HCT116 (cell line): ENCODE data around the gene TENM4. TPM values are rescaled to one million over a fixed set of nuclear protein-coding genes. Genes with fewer than 3 reads are reported as not detected.

Source experiments
- ATAC-seq: fragments of 200-7000 bp; cut with Tn5 transposase; 2 replicates; pipeline ENCODE4 v1.9.1; 2020; ENCODE audit warnings: mild to moderate bottlenecking, moderate library complexity
- BruUV-seq: library from RNA; stranded (reverse); fragments of 400-500 nt; replicated peaks from 2 replicates; lab custom pipeline; 2021; lab: Mats Ljungman, UMichigan
- CTCF ChIA-PET: fragments of 300-600 bp; sonication (Branson Sonifier 250); formaldehyde crosslinking; loops from one replicate; lab custom pipeline; 2021; ENCODE audit warnings: antibody characterized with exemption; lab: Charles Lee
- POLR2A ChIA-PET: fragments of 300-600, 350-600 bp; sonication (Branson Sonifier 250); formaldehyde crosslinking; loops from one replicate; lab custom pipeline; 2021; ENCODE audit warnings: antibody characterized with exemption; lab: Charles Lee
- RAD21 ChIA-PET, 2 experiments: fragments of 300-600 bp; sonication (Branson Sonifier 250); formaldehyde crosslinking; loops; one replicate each; lab custom pipeline; 2023; ENCODE audit warnings: low total read pairs in 2 of 2; ENCODE audit not compliant: uncharacterized antibody in 2 of 2, unreplicated experiment in 2 of 2, low non-redundant PET in 1 of 2; lab: Charles Lee
- DNase-seq: peaks from one replicate; pipeline ENCODE4 v3.0.0-alpha.2; 2010; ENCODE audit warnings: low read depth, low spot score
- H2AFZ ChIP-seq: fragments of 200-600 bp; shearing (Covaris generic), sonication (generic); 2 replicates; pipeline ENCODE4 v1.6.1; 2017; ENCODE audit warnings: low read depth, mixed run types, mixed read lengths, antibody characterized with exemption, low read length; ENCODE audit not compliant: poor library complexity, severe bottlenecking
- H3K27ac ChIP-seq: 2 replicates; pipeline ENCODE4 v1.5.1; 2012; ENCODE audit warnings: low read depth, low read length
- H3K27me3 ChIP-seq: fragments of 200-600 bp; sonication (generic); 2 replicates; pipeline ENCODE4 v1.6.1; 2016; ENCODE audit warnings: mixed run types, low read length, mixed read lengths; ENCODE audit not compliant: insufficient read depth
- H3K36me3 ChIP-seq, 2 experiments: fragments of 200-500 bp in 1 of 2; fragments of 200-600 bp in 1 of 2; sonication (Bioruptor generic) in 1 of 2; sonication (generic) in 1 of 2; 2 replicates each; pipeline versions ENCODE4 v1.5.1 to v1.6.1; 2014 to 2016; ENCODE audit warnings: low read length in 2 of 2, inconsistent platforms in 1 of 2, mixed read lengths in 1 of 2, mixed run types in 1 of 2; ENCODE audit not compliant: insufficient read depth in 2 of 2, control insufficient read depth in 1 of 2
- H3K4me1 ChIP-seq, 2 experiments: fragments of 200-600 bp in 1 of 2; sonication (generic) in 1 of 2; 2 replicates each; pipeline versions ENCODE4 v1.5.1 to v1.6.1; 2012 to 2017; ENCODE audit warnings: low read length in 2 of 2, inconsistent platforms in 1 of 2, mild to moderate bottlenecking in 1 of 2, mixed read lengths in 1 of 2, mixed run types in 1 of 2, moderate library complexity in 1 of 2; ENCODE audit not compliant: insufficient read depth in 2 of 2, control insufficient read depth in 1 of 2
- H3K4me2 ChIP-seq: fragments of 200-600 bp; sonication (generic); 2 replicates; pipeline ENCODE4 v1.6.1; 2017; ENCODE audit warnings: mixed run types, low read length, mixed read lengths
- H3K4me3 ChIP-seq, 2 experiments: fragments of 200-600 bp in 1 of 2; sonication (generic) in 1 of 2; replicated peaks in 1 of 2; 2 replicates each; pipeline ENCODE4 v1.5.1; 2011 to 2016; ENCODE audit warnings: low read length in 2 of 2, control low read depth in 1 of 2, low read depth in 1 of 2, mild to moderate bottlenecking in 1 of 2, mixed read lengths in 1 of 2, mixed run types in 1 of 2
- H3K79me2 ChIP-seq: fragments of 200-600 bp; sonication (generic); 2 replicates; pipeline ENCODE4 v1.6.1; 2017; ENCODE audit warnings: mild to moderate bottlenecking, mixed run types, low read length, moderate library complexity, mixed read lengths; ENCODE audit not compliant: insufficient read depth
- H3K9ac ChIP-seq: fragments of 200-600 bp; sonication (generic); 2 replicates; pipeline ENCODE4 v1.6.1; 2016; ENCODE audit warnings: low read length, mixed read lengths
- H3K9me2 ChIP-seq: fragments of 200-600 bp; sonication (generic), shearing (Covaris generic); 2 replicates; pipeline ENCODE4 v1.6.1; 2017; ENCODE audit warnings: mixed run types, mild to moderate bottlenecking, moderate library complexity; ENCODE audit not compliant: insufficient read depth
- H3K9me3 ChIP-seq, 2 experiments: fragments of 200-500 bp in 1 of 2; fragments of 200-600 bp in 1 of 2; sonication (Bioruptor generic) in 1 of 2; sonication (generic) in 1 of 2; 2 replicates each; pipeline ENCODE4 v1.6.1; 2014 to 2017; ENCODE audit warnings: low read length in 2 of 2, mixed read lengths in 2 of 2, inconsistent platforms in 1 of 2, low read depth in 1 of 2, mild to moderate bottlenecking in 1 of 2, mixed run types in 1 of 2, moderate library complexity in 1 of 2; ENCODE audit not compliant: control insufficient read depth in 1 of 2, insufficient read depth in 1 of 2
- H4K20me1 ChIP-seq: fragments of 200-600 bp; sonication (generic), shearing (Covaris generic); 2 replicates; pipeline ENCODE4 v1.6.1; 2017; ENCODE audit warnings: mixed run types, mild to moderate bottlenecking, moderate library complexity; ENCODE audit not compliant: insufficient read depth
- CBX3 ChIP-seq: IDR thresholded peaks from 2 replicates; pipeline ENCODE4 v1.6.1; 2012; ENCODE audit warnings: low read depth
- ELF1 ChIP-seq: IDR thresholded peaks from 2 replicates; pipeline ENCODE4 v1.6.1; 2012; ENCODE audit warnings: low read depth, borderline replicate concordance
- EZH2 ChIP-seq: fragments of 200-600 bp; sonication (generic); IDR thresholded peaks from 2 replicates; pipeline ENCODE4 v1.6.1; 2017; ENCODE audit warnings: antibody characterized with exemption, mixed run types
- EZH2phosphoT487 ChIP-seq: fragments of 200-600 bp; IDR thresholded peaks from 2 replicates; pipeline ENCODE4 v1.6.1; 2018; ENCODE audit warnings: antibody characterized with exemption, borderline replicate concordance
- FOSL1 ChIP-seq: IDR thresholded peaks from 2 replicates; pipeline ENCODE4 v1.6.1; 2012; ENCODE audit warnings: low read depth
- MAX ChIP-seq: IDR thresholded peaks from 2 replicates; pipeline ENCODE4 v1.6.1; 2012
- POLR2A ChIP-seq: IDR thresholded peaks from 2 replicates; pipeline ENCODE4 v1.7.0; 2011; ENCODE audit warnings: borderline replicate concordance; ENCODE audit not compliant: insufficient read depth, insufficient read length; ENCODE audit errors: extremely low read depth
- REST ChIP-seq: IDR thresholded peaks from 2 replicates; pipeline ENCODE4 v1.6.1; 2012; ENCODE audit warnings: low read depth
- SP1 ChIP-seq: IDR thresholded peaks from 2 replicates; pipeline ENCODE4 v1.6.1; 2012; ENCODE audit warnings: low read depth
- SRF ChIP-seq: IDR thresholded peaks from 2 replicates; pipeline ENCODE4 v1.6.1; 2012; ENCODE audit warnings: low read depth
- YY1 ChIP-seq: IDR thresholded peaks from 2 replicates; pipeline ENCODE4 v1.6.1; 2011; ENCODE audit warnings: low read length, low read depth, moderate library complexity, mild to moderate bottlenecking; ENCODE audit not compliant: insufficient replicate concordance; ENCODE audit errors: extremely low read depth
- ZBTB33 ChIP-seq: IDR thresholded peaks from 2 replicates; pipeline ENCODE4 v1.6.1; 2011; ENCODE audit warnings: mild to moderate bottlenecking, low read length, moderate library complexity; ENCODE audit not compliant: insufficient replicate concordance; ENCODE audit errors: extremely low read depth
- ZFX ChIP-seq: fragments of 450-650 bp; IDR thresholded peaks from 2 replicates; pipeline ENCODE4 v1.6.1; 2017
- intact Hi-C: fragments of 100-400 bp; cut with micrococcal nuclease; formaldehyde crosslinking; loops from 2 replicates; pipeline ENCODE4 v1.10.0; 2022
- total RNA-seq: library from RNA; stranded (reverse); gene quantifications from one replicate; pipeline ENCODE4 v1.2.1, GENCODE V29; 2021; ENCODE audit not compliant: unreplicated experiment
- TF ChIP-seq, protein P1 (sequence below): IDR thresholded peaks from 2 replicates; pipeline ENCODE4 v1.6.1; 2012
- TF ChIP-seq, protein P2 (sequence below), 3 experiments: fragments of 200-600 bp in 1 of 3; sonication (generic) in 1 of 3; IDR thresholded peaks in 2 of 3; conservative IDR thresholded peaks in 1 of 3; 2 replicates each; pipeline ENCODE4 v1.5.1; 2012 to 2017; ENCODE audit warnings: low read depth in 2 of 3, low read length in 2 of 3, antibody characterized with exemption in 1 of 3, borderline replicate concordance in 1 of 3, control low read depth in 1 of 3, mild to moderate bottlenecking in 1 of 3, mixed read lengths in 1 of 3, mixed run types in 1 of 3, moderate library complexity in 1 of 3; ENCODE audit not compliant: insufficient read depth in 1 of 3

Gene TENM4
- total RNA-seq, 1 experiment from 2014 or later, result 0.05 TPM

GRCh38 chr11:79404325-79404724, 36.5 kb downstream of the TENM4 start:
- Histone ChIP-seq H3K27ac (no peak overlapping the region), H2AFZ (no peak overlapping the region), H3K9me3 (no peaks in the 10 kb centered on the region), H3K79me2 (no peaks in the 10 kb centered on the region), H3K4me3 (no peak overlapping the region), H3K36me3 (no peaks in the 10 kb centered on the region), H3K4me2 (no peak overlapping the region), H4K20me1 (no peaks in the 10 kb centered on the region), H3K4me1 (no peaks in the 10 kb centered on the region), H3K9me2 (no peaks in the 10 kb centered on the region), H3K27me3 (no peaks in the 10 kb centered on the region), H3K9ac (no peak overlapping the region)
- ChIA-PET RAD21 (no interaction called here), CTCF (no interaction called here), POLR2A (no interaction called here)
- no TSS peak for BruUV-seq
- ATAC-seq (no peak), DNase-seq (no peak)
- intact Hi-C loops, result no loop called here
- TF ChIP-seq ZBTB33 (no peak), EZH2 (no peak), EZH2phosphoT487 (no peak), ELF1 (no peak), POLR2A (no peak), SP1 (no peak), CBX3 (no peak), SRF (no peak), MAX (no peak), ZFX (no peak), FOSL1 (no peak), REST (no peak), YY1 (no peak)
- TF ChIP-seq, protein P1, sequence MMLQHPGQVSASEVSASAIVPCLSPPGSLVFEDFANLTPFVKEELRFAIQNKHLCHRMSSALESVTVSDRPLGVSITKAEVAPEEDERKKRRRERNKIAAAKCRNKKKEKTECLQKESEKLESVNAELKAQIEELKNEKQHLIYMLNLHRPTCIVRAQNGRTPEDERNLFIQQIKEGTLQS, result no peak
- TF ChIP-seq, protein P2, sequence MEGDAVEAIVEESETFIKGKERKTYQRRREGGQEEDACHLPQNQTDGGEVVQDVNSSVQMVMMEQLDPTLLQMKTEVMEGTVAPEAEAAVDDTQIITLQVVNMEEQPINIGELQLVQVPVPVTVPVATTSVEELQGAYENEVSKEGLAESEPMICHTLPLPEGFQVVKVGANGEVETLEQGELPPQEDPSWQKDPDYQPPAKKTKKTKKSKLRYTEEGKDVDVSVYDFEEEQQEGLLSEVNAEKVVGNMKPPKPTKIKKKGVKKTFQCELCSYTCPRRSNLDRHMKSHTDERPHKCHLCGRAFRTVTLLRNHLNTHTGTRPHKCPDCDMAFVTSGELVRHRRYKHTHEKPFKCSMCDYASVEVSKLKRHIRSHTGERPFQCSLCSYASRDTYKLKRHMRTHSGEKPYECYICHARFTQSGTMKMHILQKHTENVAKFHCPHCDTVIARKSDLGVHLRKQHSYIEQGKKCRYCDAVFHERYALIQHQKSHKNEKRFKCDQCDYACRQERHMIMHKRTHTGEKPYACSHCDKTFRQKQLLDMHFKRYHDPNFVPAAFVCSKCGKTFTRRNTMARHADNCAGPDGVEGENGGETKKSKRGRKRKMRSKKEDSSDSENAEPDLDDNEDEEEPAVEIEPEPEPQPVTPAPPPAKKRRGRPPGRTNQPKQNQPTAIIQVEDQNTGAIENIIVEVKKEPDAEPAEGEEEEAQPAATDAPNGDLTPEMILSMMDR (IDR thresholded peaks at IDR 0.05 in 2 of 3, conservative IDR thresholded peaks at IDR 0.05 in 1 of 3; ENCODE audit: borderline replicate concordance in 1 of 3, insufficient read depth in 1 of 3, low read depth in 2 of 3, low read length in 2 of 3), result no peak
